ENCODE data around the gene GALK2. TPM values are rescaled to one million over a fixed set of nuclear protein-coding genes. Genes with fewer than 3 reads are reported as not detected.

GALK2 gene
- total RNA-seq (27.8 and 28.1 TPM in 2 replicates), polyA plus RNA-seq (27.5 and 32.7 TPM in 2 replicates)

- Histone ChIP-seq H3K4me3 (peak within 1 kb of the TSS; percentile 52), H3K4me1 (ENCODE audit: low read depth) (no peaks in the 10 kb centered on the region), H3K27ac (peak within 1 kb of the TSS; percentile 76), H3K9me3 (ENCODE audit: low read depth) (no peaks in the 10 kb centered on the region), H3K36me3 (no peaks in the 10 kb centered on the region), H3K27me3 (no peaks in the 10 kb centered on the region)
- peak; percentile 89 to 90 for DNase-seq (ENCODE audit: low read depth in 1 of 2, low spot score in 1 of 2)
- TF ChIP-seq CTCF (IDR thresholded peaks at IDR 0.05; ENCODE audit: low read depth, low read length) = no peak
These were observed at the start of gene GALK2 for GRCh38 chr15:49169880-49170597. Gene GALK2 (plus strand): TSS chr15:49170247. CDS start chr15:49170323, 76 bp downstream.

- Histone ChIP-seq H3K4me3 (no peak overlapping the region), H3K4me1 (ENCODE audit: low read depth) (peaks cover 28% of the 10 kb centered on the region), H3K27me3 (no peaks in the 10 kb centered on the region), H3K27ac (peak overlapping the region; percentile 87), H3K36me3 (peaks cover 6% of the 10 kb centered on the region), H3K9me3 (ENCODE audit: low read depth) (no peaks in the 10 kb centered on the region)
- no peak for DNase-seq (ENCODE audit: low read depth in 1 of 2, low spot score in 1 of 2)
- no peak for TF ChIP-seq CTCF (IDR thresholded peaks at IDR 0.05; ENCODE audit: low read depth, low read length)
These were observed 49.2 kb upstream of the GALK2 start for GRCh38 chr15:49120832-49121231.

- Histone ChIP-seq H3K4me3 (no peak overlapping the region), H3K9me3 (ENCODE audit: low read depth) (no peaks in the 10 kb centered on the region), H3K27me3 (no peaks in the 10 kb centered on the region)
These were observed 48.1 kb upstream of the GALK2 start for GRCh38 chr15:49121901-49122300.

GRCh38 chr15:49122541-49123062 lies 47.4 kb upstream of the GALK2 start:
- DNase-seq (ENCODE audit: low read depth in 1 of 2, low spot score in 1 of 2) = no peak
- Histone ChIP-seq H3K4me1 (ENCODE audit: low read depth) (peaks cover 28% of the 10 kb centered on the region), H3K4me3 (no peak overlapping the region), H3K27me3 (no peaks in the 10 kb centered on the region), H3K27ac (peak overlapping the region; percentile 87), H3K36me3 (peaks cover 17% of the 10 kb centered on the region), H3K9me3 (ENCODE audit: low read depth) (no peaks in the 10 kb centered on the region)
- TF ChIP-seq CTCF (IDR thresholded peaks at IDR 0.05; ENCODE audit: low read depth, low read length) = no peak

More at GRCh38 chr15:49121901-49122300, 48.1 kb upstream of the GALK2 start:
- no peak for TF ChIP-seq CTCF (IDR thresholded peaks at IDR 0.05; ENCODE audit: low read depth, low read length)
- peak in 1 of 2 donors; percentile 50 for DNase-seq (ENCODE audit: low read depth in 1 of 2, low spot score in 1 of 2)
- Histone ChIP-seq H3K4me1 (ENCODE audit: low read depth) (peaks cover 28% of the 10 kb centered on the region), H3K36me3 (peaks cover 14% of the 10 kb centered on the region), H3K27ac (peak overlapping the region; percentile 87)

GRCh38 chr15:49124371-49124770 lies 45.7 kb upstream of the GALK2 start:
- TF ChIP-seq CTCF (IDR thresholded peaks at IDR 0.05; ENCODE audit: low read depth, low read length) = no peak

More at GRCh38 chr15:49124371-49124770, 45.7 kb upstream of the GALK2 start:
- Histone ChIP-seq H3K9me3 (ENCODE audit: low read depth) (no peaks in the 10 kb centered on the region), H3K27me3 (no peaks in the 10 kb centered on the region), H3K36me3 (peaks cover 33% of the 10 kb centered on the region), H3K4me3 (no peak overlapping the region), H3K27ac (peak overlapping the region; percentile 49), H3K4me1 (ENCODE audit: low read depth) (peaks cover 28% of the 10 kb centered on the region)
- no peak for DNase-seq (ENCODE audit: low read depth in 1 of 2, low spot score in 1 of 2)

Data from cardiac muscle cell (in vitro differentiated cells and primary cell).